Activated CD4-positive, alpha-beta T cell treated with anti-CD3 and anti-CD28 coated beads, Interleukin-2, amount 50 U/mL, for 16 hours (primary cell): ENCODE results near the gene MMD.
"Not testable (repeated sequence)": the region's sequence is repeated elsewhere in the genome, so short reads cannot be mapped to it uniquely, and the experiment has no call there.

Source experiments
- DNase-seq: peaks from one replicate; pipeline ENCODE4 v3.0.0-alpha.2; 2020

MMD gene, protein sequence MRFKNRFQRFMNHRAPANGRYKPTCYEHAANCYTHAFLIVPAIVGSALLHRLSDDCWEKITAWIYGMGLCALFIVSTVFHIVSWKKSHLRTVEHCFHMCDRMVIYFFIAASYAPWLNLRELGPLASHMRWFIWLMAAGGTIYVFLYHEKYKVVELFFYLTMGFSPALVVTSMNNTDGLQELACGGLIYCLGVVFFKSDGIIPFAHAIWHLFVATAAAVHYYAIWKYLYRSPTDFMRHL

DNA sequence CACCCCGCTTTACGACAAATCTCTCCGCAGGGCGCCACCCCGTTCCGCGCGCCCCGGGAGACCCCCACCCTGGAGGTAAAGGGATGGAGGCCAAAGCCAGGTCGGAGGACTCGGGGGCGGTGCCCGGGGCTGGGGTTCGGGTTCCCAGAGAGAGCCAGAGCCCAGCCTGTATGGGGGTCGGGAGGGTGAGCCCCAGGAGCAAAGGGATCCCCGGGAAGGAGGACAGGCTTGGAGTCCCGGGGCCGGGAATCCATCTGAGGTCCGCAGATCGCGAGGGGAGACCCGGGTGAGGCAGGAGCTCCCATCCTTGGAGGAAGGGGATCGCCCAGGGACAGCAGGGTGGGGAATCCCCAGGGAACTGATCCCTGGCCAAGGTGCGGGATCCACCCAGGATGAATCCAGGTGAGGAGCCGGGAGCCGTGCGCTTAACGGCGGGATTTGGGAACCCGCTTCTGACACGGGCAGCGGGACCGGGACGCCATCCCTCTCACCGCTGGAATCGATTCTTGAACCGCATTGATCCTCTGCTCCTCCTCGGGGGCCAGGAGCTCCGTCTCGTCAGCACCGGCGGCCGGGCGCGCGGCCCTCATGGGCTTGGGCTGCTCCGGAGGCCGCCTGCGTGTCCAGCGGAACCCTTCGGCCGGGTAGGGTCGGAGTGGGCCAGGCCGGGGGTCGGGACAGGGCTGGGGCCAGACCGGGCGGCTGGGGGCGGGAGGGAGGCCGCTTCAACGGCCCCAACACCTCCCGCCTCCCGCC is at the start of gene MMD:
Gene MMD, minus strand, starts transcription at position 657 of the 756 bp plus-strand sequence. Its CDS starts 140 bp downstream, at position 517.
- DNase-seq = no peak

DNA sequence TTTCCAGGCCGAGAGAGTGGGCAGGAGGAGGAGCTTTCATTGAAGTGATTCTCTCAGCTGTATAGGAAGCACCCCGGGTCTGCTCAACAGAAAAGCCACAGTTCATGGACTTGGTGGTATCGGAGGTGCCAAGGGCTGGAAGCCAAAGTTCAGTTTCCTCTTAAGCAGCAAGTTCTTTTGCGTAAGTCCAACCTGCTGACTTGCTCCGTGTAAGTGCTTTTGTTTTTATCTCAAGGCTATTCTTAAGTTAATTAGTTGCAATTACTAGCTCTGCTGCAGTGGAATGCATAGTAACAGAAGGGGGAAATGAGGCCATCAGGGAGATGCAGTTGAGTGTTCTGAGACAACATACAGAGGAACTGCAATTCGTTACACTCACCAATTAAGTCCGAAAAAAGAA is 45.0 kb upstream of the MMD start:
- DNase-seq = no peak

DNA sequence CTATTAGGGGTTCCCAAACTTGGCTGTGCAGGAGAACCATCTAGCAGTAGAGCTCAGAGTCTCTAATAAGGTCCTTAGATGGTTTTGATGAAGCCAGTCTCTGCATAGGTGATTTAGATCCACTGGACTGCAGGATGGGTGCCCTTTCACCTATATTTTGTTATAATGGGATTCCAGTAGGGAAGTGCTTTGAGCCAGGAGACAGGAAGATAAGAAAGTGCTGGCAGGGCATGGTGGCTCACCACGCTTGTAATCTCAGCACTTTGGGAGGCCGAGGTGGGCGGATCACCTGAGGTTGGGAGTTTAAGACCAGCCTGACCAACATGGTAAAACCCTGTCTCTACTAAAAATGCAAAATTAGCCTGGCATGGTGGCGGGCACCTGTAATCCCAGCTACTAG is 44.1 kb upstream of the MMD start:
- not testable (repeated sequence) for DNase-seq

DNA sequence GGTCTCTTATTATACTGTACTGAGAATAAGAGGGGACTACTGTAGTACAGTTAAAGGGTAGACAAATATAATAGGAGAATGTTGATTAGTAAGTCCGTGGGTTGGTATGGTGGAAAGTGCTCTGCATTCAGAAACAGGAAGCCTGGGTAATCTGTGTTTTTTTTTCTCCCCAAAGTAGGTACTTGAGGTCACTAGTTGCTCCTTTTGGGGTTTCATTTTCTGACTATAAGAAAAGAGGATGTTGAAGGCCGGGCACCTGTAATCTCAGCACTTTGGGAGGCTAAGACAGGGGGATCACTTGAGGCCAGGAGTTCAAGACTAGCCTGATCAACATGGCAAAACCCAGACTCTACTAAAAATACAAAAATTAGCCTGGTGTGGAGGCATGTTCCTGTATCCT is 42.0 kb upstream of the MMD start:
- DNase-seq = peak; percentile 24

DNA sequence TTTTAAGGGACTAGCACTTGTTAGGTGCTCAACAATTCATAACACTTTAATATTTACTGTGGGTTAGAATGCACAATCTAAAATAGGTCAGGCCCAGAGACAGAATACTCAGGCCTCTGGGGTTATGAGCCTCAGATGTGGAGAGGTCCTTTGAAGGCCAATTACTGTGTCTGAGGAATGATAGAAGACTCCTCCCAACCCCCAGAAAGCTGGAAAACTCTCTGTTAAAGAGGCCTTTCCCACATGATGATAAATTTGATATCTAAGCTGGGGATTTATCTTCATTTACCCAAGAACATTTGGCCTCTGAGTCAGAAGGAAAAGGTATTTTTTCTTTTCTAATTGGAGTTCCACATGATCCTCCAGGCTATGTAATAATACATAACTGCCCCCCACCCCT is 41.1 kb upstream of the MMD start:
- no peak for DNase-seq

DNA sequence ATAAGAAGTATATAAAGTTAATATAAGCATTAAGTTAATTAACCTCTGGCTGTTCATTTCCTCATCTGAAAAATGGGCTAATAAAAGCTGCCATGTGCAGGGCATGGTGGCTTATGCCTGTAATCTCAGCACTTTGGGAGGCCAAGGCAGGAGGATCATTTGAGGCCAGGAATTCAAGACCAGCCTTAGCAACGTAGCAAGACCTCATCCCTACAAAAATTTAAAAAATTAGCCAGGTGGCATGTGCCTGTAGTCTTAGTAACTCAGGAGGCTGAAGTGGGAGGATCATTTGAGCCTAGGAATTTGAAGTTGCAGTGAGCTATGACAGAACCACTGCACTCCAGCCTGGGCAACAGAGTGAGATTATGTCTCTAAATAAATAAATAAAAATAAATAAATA is 40.6 kb upstream of the MMD start:
- no peak for DNase-seq

DNA sequence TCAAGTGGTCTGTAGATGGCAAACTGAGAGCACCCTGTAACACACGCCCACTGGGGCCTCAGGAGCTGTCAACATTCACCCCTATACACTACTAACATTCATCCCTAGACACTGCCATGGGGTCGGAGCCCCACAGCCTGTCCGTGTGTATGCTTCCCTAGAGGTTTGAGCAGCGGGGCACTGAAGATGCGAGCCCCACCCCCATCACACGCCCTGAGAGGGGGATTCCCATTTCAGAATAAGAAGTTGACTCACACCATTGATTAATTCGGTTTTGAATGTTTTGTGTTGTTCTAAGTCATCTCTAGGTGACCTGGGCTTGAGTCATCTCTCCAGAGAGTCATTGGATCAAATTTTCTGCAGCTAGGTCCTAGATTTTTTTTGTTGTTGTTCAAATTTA is 37.3 kb upstream of the MMD start:
- peak; percentile 80 for DNase-seq

DNA sequence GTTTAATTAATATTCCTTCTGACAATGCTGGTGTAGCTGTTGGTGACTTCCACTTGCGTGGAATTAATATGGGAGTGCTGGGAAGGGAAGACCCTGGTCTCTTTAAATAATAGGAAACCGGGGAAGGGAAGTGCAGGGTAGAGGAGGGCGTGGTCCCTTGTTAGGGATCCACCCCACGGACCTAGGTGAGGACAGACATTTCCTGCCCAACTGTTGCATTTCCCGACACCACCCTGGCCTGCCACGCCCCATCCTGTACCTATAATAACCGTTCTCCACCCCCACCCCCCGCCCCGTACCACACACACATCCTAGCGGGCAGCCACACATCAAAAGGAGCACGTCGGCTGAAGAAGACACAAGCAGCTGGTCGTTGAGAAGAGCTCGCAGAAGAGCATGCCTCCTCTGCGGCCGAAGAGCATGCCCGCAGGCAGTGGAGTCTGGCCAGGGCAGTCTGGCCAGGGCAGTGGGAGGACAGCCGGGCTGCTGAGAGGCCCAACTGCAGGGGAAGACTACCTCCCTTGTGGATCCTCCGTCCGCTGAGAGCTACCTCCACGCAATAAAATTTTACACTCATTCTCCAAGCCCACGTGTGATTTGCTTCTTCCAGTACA is 36.8 kb upstream of the MMD start:
- DNase-seq = no peak

DNA sequence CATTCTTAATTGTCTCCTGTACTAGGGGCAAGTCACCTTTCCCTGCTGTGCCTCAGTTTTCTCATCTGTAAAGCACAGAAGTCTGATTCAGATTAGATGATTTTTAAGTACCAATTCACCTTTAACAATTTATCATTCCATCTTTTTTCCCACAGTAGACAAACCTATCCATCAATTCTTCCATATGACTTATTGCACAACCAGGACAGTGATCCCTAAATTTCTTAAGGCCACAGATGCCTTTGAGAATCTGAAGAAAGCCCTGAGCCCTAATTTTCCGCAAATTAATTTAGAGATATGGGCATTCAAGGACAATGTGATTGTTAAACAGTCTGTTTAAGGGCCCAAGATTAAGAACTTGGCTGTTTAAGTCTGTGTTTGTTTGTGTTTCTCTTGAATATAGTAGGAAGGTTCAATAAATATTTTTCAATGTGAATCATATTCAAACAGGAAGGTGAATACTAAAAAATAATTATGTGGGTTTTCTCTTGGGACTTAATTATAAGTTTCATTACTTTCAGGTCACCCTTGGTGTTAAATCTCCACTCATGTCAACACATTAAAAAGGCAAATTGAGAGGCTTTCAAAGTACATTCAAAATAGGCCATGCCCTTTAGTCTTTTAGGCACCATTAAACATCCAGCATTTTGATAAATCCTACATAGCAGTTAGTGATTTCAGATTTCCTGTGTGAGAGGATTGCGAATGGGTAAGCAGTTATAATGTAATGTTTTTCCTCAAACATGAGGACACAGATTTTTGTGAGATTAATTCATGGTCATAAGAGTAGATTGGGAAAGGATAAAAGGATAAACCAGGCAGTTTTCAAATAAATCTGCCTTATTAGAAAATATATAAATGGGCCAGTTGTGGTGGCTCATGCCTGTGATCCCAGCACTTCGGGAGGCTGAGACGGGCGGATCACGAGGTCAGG is 34.9 kb upstream of the MMD start:
- DNase-seq = no peak

DNA sequence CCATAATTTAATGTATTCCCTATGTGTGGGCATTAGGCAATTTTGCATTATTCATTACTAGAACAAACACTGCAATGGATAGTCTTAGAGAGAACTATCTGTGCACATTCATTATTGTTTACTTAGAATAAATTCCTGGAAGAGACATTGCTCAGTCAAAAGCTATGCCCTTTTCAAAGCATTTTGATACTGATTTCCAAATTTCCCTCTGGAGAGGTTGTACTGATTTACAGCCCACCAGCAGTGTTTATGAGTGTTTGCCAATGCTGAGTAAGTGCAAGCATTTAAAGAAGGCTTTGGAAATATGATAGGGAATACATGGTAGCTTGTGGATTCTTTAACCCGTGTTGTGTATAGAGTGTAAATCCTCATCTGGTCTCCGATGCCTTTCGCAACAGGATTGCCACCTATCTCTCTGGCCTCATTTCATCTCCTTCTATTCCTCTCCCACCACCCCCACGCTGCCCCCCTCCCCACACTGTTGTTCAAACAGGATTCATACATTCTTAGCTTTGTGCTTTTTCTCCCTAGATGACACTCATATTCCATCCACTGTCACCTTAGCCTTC is 33.4 kb upstream of the MMD start:
- DNase-seq = no peak

DNA sequence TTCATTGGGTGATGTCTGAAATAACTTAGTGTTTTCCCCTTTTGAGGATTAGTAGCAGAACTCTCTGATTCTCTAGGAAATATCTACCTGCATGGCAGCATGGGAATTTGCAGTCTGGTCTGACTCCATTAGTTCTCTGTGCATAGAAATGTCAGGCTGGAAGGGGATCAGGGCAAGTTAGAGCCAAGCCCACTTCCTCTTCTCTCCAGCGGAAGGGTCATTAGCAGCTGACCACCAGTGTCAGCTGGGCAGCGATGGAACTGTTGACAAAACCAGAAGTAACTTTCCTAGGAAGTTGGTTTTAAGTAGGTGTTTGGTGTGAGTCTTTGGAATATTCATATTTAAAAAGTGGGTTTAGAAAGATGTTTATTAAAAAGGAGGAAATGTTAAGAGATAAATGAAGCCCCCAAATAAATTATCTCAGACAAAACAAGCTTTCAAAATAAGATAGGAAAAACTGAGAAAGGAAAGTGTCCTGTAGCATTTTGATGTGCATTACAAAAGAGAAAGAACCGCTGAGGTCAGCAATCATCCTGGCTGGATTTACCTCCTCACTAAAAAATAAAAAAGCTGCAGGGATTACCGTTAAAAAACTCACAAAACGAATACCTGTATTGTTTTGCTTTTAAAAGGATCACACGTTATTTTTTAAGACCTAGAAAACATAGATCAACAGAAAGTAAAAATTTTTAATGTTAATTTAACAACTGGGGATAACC is 32.4 kb upstream of the MMD start:
- no peak for DNase-seq

DNA sequence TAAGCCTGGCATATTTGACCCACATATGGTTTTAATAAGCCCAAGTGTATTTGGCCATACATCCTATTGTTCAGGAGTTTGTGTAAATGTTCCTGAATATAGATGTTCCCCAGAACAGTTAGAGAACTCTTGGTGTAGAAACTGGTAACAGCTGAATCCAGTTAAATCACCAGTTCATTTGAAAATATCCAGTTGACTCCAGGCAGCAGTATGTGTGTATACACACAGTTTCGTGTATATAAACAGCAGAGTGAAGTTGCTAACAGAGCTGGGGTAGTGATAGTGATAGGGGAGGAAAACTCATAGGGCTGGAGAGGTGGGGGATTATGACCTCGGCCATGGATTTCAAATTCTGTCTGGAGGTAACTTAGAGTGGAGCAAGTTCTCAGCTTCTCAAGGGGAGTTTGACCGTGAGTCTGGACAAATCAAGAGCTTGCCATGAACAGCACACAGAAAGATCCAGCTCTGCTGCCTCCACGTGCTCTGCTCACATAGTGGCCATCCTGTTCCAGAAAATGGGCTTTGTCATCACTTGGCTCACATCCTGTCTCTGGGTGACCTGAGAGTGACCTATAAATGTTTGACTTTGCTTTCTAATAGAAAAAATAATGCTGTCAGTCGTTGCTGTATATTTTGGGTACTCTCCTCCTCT is 30.6 kb upstream of the MMD start:
- DNase-seq = no peak

DNA sequence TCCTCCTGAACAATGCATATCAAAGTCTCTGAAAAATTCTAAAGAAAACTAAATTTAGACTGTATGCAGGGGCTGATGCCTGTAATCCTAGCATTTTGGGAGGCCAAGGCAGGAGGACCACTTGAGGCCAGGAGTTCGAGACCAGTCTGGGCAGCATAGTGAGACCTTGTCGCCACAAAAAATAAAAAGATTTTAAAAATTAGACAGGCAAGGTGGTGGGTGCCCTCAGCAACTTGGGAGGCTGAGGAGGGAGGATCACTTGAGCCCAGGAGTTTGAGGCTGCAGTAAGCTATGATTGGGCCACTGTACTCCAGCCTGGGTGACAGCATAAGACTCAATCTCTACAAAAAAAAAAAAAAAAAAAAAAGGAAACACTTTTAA is 30.1 kb upstream of the MMD start:
- DNase-seq = no peak

DNA sequence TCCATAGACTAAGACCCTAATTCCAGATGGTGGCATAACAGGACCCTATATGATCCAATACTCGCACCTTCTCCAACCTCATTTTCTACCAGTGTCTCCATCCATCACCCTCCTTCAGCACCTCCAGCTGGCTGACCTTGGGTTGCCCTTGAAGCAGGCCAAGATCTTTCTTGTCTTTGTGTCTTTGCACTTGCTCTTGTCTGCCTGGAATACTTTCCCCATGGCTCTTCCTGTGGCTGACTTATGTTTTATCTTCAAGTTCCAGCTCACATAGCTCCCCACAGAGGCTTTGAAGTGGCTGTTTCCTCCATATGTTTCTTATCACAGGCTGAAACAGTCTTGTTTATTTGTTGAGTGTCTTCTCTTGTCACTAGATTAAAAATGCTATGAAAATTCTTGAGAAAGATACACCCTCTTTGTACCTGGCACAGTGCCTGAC is 29.6 kb upstream of the MMD start:
- DNase-seq = no peak

DNA sequence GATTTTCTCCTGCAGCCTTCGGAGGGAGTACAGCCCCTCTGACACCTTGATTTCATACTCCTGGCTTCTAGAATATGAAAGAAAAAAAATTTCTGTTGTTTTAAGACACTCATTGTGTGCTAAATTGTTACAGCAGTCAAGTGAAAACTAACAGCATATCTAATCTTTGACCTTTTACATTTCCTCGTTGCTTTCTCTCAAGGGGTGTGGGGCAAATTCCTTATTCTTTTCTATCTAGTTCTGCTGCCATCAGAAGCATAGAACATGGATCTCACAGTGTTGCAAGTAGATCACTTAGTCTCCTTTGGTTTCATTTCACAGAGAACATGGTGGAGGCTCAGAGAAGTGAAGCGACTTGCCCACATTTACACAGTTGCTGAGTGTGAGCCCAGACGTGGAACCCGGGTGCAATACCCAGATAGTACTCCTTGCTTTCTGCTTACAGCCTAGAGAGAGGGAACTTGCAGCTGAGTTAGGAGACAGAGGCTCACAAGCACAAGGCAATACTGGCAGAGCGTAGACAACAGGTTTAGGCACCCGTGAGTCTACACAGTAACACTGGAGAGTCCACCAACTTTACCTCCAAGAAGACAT is 28.7 kb upstream of the MMD start:
- no peak for DNase-seq

DNA sequence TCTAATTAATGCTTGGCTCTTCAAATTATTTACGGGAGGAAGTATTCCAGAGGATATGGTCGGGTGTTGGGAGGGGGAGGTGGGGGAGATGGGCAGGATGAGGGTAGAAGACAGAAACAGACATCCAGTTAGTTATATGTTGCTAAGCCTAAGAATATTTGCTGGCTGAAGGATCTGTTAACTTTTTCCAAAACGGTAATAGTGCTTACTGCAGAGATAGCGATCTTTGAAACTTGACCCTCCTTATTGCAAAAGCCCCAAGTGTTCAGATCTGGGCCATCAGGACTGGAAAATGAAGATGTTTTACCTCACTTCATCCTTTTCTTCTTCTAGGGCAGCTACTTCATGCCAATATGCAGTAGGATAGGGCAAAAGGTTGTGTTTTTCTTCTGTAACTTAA is 27.0 kb upstream of the MMD start:
- DNase-seq = no peak

DNA sequence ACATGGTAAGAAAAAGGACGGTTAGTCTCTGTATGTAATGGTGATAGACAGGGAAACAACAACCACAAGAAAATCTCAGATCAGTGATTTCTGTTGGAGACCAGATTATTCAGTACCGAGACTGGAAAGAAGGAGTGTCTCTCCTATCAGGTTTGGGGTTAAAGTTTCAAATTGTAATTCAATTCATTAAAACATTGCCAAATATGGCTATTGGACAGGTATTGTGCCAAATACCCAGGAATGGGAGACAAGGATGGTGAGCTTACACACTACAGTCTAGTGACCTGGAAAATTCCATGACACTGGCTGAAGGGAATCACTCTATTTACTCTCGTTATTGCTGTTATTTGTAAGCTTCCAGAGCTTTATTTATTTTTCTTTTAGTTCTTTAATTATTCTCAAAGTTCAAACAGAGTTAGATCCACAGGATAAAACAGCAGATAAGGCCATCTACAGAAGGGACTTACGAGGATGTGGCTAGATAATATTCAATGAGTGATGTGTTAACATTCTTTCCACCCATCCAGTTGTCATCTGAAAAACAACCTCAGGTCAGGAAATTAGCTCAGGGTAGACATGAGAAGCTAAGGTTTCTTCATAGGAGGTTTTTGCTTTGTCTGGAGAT is 25.1 kb upstream of the MMD start:
- DNase-seq = no peak

DNA sequence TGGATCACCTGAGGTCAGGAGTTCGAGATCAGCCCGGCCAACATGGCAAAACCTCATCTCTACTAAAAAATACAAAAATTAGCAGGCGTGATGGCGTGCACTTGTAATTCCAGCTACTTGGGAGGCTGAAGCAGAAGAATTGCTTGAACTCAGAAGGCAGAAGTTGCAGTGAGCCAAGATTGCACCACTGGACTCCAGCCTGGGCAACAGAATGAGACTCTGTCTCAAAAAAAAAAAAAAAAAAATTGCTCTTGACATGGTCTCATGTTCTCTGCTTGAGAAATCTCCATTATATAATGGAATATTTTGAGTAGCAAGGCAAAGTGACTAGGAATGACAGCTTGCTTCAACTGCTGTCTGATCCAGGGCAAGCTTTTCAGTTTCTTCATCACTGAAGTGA is 24.4 kb upstream of the MMD start:
- DNase-seq = not testable (repeated sequence)

DNA sequence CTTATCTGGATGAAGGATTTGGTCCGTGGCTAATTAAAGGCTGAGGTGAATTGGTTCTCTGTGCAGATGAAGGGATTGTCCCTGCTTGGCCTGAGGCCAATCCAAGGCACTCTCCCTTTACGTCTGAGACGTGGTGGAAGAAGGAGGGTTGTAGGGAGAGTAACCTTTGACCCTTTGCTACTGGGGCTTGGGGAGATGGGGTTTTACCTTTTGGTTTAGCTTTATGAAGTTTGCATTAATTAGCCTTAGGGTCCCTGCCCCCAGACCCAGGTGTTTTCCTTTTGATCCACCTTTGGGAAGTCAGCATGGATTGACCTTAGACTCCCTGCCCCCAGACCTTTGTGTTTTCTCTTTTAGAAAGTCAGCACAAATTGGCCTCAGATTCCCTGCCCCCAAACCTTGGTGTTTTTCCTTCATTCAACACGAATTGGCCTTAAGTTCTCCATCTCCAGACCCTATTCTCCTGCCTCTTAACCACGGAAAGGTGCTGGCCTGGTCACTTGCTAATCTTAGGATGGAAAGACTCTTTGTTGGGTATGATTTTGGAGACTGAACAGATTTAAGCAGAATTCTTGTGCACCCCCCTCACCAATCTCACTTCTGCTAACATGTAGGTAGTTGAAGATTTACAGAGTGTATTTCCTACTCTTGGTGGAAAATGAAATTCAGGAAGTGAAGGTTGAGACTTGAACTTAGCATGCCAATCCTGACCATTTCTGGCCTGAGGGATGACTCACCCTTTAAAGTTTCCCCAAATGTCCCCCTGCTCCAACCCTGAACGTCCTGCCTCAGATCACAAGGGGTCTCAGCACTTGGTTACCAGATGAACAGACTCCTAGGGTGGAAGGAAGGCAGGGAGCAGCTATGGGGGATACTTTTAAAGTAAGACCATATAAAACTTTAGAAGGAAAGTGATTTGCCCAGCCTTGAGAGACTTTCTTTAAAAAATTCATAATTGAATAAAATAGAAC is 23.1 kb upstream of the MMD start:
- no peak for DNase-seq
